K562 (cell line): ENCODE data around the gene ZC3H8. TPM values are rescaled to one million over a fixed set of nuclear protein-coding genes. Genes with fewer than 3 reads are reported as not detected.

Source experiments
- CCNT2 ChIP-seq: IDR thresholded peaks from 2 replicates; pipeline ENCODE4 v1.6.1; 2011; ENCODE audit warnings: borderline replicate concordance, low read depth, mild to moderate bottlenecking, moderate library complexity, mixed read lengths, low read length; ENCODE audit not compliant: insufficient read length; ENCODE audit errors: extremely low read depth
- EP300 ChIP-seq: IDR thresholded peaks from 2 replicates; pipeline ENCODE4 v1.6.1; 2012; ENCODE audit warnings: low read length, improper control_type of control experiment
- ETV5 ChIP-seq: sonication (generic); formaldehyde crosslinking; IDR thresholded peaks from 2 replicates; pipeline ENCODE4 v1.4.0; 2020; ENCODE audit warnings: low read depth, mild to moderate bottlenecking, missing genetic modification reagents
- GATAD2B ChIP-seq: fragments of 450-650 bp; IDR thresholded peaks from 2 replicates; pipeline ENCODE4 v1.6.1; 2017; ENCODE audit warnings: mild to moderate bottlenecking, borderline replicate concordance
- KLF10 ChIP-seq: fragments of 250-450 bp; sonication (Bioruptor Pico); IDR thresholded peaks from 2 replicates; pipeline ENCODE4 v1.6.1; 2021; ENCODE audit warnings: matching md5 sums
- MXI1 ChIP-seq: IDR thresholded peaks from 2 replicates; pipeline ENCODE4 v1.6.1; 2011; ENCODE audit warnings: low read depth, mild to moderate bottlenecking, improper control_type of control experiment, low read length
- POLR2G ChIP-seq: fragments of 200-400 bp; formaldehyde crosslinking; IDR thresholded peaks from 2 replicates; pipeline ENCODE4 v1.6.1; 2017; ENCODE audit warnings: low read depth, mild to moderate bottlenecking, antibody characterized with exemption, low read length, moderate library complexity
- RBFOX2 ChIP-seq: fragments of 200-400 bp; formaldehyde crosslinking; IDR thresholded peaks from 2 replicates; pipeline ENCODE4 v1.6.1; 2017; ENCODE audit warnings: low read depth, mild to moderate bottlenecking, low read length, moderate library complexity
- RBM15 ChIP-seq: fragments of 200-400 bp; formaldehyde crosslinking; IDR thresholded peaks from 2 replicates; pipeline ENCODE4 v1.6.1; 2018; ENCODE audit warnings: mild to moderate bottlenecking, low read length, moderate library complexity; ENCODE audit not compliant: insufficient read depth
- SAFB2 ChIP-seq: fragments of 200-400 bp; formaldehyde crosslinking; IDR thresholded peaks from 2 replicates; pipeline ENCODE4 v1.6.1; 2018; ENCODE audit warnings: borderline replicate concordance, low read length, low read depth, moderate library complexity; ENCODE audit not compliant: severe bottlenecking
- SMAD1 ChIP-seq: fragments of 150-350 bp; IDR thresholded peaks from 2 replicates; pipeline ENCODE4 v1.6.1; 2014; ENCODE audit warnings: low read length, low read depth; ENCODE audit not compliant: partially characterized antibody
- SMARCB1 ChIP-seq: IDR thresholded peaks from 2 replicates; pipeline ENCODE4 v1.6.1; 2011; ENCODE audit warnings: improper control_type of control experiment, low read depth; ENCODE audit not compliant: insufficient read length
- ZNF232 ChIP-seq: sonication (generic); formaldehyde crosslinking; IDR thresholded peaks from 2 replicates; pipeline ENCODE4 v1.8.0; 2022; ENCODE audit warnings: mild to moderate bottlenecking, missing genetic modification reagents
- ZNF77 ChIP-seq: fragments of 250-450 bp; sonication (Bioruptor Pico); IDR thresholded peaks from 2 replicates; pipeline ENCODE4 v1.5.0; 2020
- polyA plus RNA-seq, 8 experiments: library from polyadenylated mRNA; depleted of rRNA in 4 of 8; stranded (reverse) in 5 of 8; unstranded in 3 of 8; fragments of >200 nt; fragmentation: Nextera tagmentation in 2 of 8; fragmentation: Illumina TruSeq in 1 of 8; extraction: Ambion mirVana in 2 of 8; extraction: Trizol in 1 of 8; gene quantifications; 2 replicates each; pipeline versions ENCODE4 v1.2.1 to v1.2.3, GENCODE V29; 2011 to 2014; ENCODE audit warnings: inconsistent platforms in 1 of 8, missing spikeins in 1 of 8
- total RNA-seq, 7 experiments: library from RNA; depleted of rRNA in 6 of 7; stranded (reverse); fragments of >200 nt in 6 of 7; fragmentation: Illumina TruSeq in 2 of 7; extraction: Trizol in 2 of 7; gene quantifications; 2 replicates each; pipeline versions ENCODE4 v1.2.1 to v1.2.3, GENCODE V29; 2011 to 2021; ENCODE audit warnings: low replicate concordance in 1 of 7
- TF ChIP-seq, protein P1 (sequence below): fragments of 150-350 bp; IDR thresholded peaks from 2 replicates; pipeline ENCODE4 v1.6.1; 2014; ENCODE audit warnings: low read depth, mild to moderate bottlenecking, low read length, borderline replicate concordance
- TF ChIP-seq, protein P2 (sequence below): fragments of 250-450 bp; sonication (Bioruptor Pico); IDR thresholded peaks from 2 replicates; pipeline ENCODE4 v1.5.0; 2020; ENCODE audit warnings: mild to moderate bottlenecking
- TF ChIP-seq, protein P3 (sequence below): sonication (generic); formaldehyde crosslinking; IDR thresholded peaks from 2 replicates; pipeline ENCODE4 v1.8.1; 2023; ENCODE audit warnings: mild to moderate bottlenecking, missing genetic modification reagents
- TF ChIP-seq, protein P4 (sequence below): fragments of 450-650 bp; IDR thresholded peaks from 2 replicates; pipeline ENCODE4 v1.6.1; 2016; ENCODE audit warnings: missing biosample characterization, missing genetic modification characterization

ZC3H8 gene
- total and polyA plus RNA-seq, 9 of the 15 experiments (the other 6 are each of a cell fraction or from before 2014, with no cell fraction given), result 11.6 to 41.5 (median 27.5) TPM

DNA sequence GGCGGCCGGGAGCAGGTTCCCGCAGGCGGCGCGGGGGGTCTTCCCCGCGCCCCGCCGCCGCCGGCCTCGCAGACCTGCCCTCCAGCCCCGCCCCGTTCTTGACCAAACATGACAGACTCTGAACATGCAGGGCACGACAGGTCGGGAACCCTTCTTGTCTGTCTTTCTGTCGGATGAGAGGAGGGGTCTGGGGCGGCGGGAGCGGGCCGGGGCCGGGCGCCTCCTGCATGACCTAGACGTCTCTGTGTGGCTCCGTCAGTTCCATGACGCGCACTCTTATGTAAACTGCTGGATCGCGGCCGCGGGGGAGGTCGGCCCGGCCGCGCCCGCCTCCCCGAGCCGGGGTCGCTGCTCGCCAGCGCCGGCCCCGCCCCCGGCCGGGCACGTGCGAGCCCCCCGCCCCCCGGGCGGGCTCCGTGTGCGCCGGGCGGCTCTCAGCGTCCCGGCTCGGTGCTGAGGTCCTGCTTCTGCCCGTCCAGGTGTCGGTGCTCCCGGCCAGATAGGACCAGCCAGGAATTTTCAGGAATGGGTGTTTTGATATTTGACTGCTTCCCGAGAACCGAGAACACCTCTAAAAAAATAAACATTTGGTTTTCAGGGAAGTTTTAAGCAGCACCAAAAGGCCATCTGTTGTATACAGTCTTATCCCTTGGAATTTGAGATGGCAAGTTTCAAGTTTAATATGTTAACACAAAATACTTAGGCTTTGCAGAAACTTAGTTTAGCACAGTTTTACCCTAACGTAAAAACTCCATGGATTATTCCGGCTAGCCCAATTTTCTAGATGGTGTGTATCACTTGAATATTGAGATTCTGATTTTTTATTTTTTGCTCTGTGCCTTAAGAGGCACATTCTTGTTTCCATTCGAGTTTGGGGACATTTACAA lies 21.3 kb upstream of the ZC3H8 start (continued):
- TF ChIP-seq, protein P1, sequence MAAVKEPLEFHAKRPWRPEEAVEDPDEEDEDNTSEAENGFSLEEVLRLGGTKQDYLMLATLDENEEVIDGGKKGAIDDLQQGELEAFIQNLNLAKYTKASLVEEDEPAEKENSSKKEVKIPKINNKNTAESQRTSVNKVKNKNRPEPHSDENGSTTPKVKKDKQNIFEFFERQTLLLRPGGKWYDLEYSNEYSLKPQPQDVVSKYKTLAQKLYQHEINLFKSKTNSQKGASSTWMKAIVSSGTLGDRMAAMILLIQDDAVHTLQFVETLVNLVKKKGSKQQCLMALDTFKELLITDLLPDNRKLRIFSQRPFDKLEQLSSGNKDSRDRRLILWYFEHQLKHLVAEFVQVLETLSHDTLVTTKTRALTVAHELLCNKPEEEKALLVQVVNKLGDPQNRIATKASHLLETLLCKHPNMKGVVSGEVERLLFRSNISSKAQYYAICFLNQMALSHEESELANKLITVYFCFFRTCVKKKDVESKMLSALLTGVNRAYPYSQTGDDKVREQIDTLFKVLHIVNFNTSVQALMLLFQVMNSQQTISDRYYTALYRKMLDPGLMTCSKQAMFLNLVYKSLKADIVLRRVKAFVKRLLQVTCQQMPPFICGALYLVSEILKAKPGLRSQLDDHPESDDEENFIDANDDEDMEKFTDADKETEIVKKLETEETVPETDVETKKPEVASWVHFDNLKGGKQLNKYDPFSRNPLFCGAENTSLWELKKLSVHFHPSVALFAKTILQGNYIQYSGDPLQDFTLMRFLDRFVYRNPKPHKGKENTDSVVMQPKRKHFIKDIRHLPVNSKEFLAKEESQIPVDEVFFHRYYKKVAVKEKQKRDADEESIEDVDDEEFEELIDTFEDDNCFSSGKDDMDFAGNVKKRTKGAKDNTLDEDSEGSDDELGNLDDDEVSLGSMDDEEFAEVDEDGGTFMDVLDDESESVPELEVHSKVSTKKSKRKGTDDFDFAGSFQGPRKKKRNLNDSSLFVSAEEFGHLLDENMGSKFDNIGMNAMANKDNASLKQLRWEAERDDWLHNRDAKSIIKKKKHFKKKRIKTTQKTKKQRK, result no peak
- peak; percentile 93 for TF ChIP-seq RBFOX2
- no peak for TF ChIP-seq ZNF232
- TF ChIP-seq, protein P2, sequence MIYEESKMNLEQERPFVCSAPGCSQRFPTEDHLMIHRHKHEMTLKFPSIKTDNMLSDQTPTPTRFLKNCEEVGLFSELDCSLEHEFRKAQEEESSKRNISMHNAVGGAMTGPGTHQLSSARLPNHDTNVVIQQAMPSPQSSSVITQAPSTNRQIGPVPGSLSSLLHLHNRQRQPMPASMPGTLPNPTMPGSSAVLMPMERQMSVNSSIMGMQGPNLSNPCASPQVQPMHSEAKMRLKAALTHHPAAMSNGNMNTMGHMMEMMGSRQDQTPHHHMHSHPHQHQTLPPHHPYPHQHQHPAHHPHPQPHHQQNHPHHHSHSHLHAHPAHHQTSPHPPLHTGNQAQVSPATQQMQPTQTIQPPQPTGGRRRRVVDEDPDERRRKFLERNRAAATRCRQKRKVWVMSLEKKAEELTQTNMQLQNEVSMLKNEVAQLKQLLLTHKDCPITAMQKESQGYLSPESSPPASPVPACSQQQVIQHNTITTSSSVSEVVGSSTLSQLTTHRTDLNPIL (CRISPR knock-in tag), result no peak
- no peak for TF ChIP-seq EP300
- TF ChIP-seq ETV5 (CRISPR knock-in tag), result no peak
- TF ChIP-seq SAFB2, result no peak
- TF ChIP-seq, protein P3, sequence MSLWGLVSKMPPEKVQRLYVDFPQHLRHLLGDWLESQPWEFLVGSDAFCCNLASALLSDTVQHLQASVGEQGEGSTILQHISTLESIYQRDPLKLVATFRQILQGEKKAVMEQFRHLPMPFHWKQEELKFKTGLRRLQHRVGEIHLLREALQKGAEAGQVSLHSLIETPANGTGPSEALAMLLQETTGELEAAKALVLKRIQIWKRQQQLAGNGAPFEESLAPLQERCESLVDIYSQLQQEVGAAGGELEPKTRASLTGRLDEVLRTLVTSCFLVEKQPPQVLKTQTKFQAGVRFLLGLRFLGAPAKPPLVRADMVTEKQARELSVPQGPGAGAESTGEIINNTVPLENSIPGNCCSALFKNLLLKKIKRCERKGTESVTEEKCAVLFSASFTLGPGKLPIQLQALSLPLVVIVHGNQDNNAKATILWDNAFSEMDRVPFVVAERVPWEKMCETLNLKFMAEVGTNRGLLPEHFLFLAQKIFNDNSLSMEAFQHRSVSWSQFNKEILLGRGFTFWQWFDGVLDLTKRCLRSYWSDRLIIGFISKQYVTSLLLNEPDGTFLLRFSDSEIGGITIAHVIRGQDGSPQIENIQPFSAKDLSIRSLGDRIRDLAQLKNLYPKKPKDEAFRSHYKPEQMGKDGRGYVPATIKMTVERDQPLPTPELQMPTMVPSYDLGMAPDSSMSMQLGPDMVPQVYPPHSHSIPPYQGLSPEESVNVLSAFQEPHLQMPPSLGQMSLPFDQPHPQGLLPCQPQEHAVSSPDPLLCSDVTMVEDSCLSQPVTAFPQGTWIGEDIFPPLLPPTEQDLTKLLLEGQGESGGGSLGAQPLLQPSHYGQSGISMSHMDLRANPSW, result no peak
- TF ChIP-seq SMAD1, result peak; percentile 55
- no peak for TF ChIP-seq KLF10 (CRISPR knock-in tag)
- TF ChIP-seq GATAD2B, result peak; percentile 85
- no peak for TF ChIP-seq RBM15
- TF ChIP-seq CCNT2, result peak; percentile 81
- TF ChIP-seq SMARCB1, result no peak
- TF ChIP-seq MXI1, result peak; percentile 19; the same call in 1 of the 2 replicates
- no peak for TF ChIP-seq ZNF77
- peak; percentile 56 for TF ChIP-seq POLR2G
- TF ChIP-seq, protein P4, sequence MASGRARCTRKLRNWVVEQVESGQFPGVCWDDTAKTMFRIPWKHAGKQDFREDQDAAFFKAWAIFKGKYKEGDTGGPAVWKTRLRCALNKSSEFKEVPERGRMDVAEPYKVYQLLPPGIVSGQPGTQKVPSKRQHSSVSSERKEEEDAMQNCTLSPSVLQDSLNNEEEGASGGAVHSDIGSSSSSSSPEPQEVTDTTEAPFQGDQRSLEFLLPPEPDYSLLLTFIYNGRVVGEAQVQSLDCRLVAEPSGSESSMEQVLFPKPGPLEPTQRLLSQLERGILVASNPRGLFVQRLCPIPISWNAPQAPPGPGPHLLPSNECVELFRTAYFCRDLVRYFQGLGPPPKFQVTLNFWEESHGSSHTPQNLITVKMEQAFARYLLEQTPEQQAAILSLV (tag), result no peak
